ENCODE data around the gene RNF217. TPM values are rescaled to one million over a fixed set of nuclear protein-coding genes. Genes with fewer than 3 reads are reported as not detected.

Gene RNF217
- total RNA-seq, 1 donor from 2014 or later, result 8.7 TPM

- H3K4me3 Mint-ChIP-seq, result no peak overlapping the region
- no peaks in the 10 kb centered on the region for H3K36me3 Mint-ChIP-seq (ENCODE audit: low read depth)
- H3K9me3 Mint-ChIP-seq, result no peaks in the 10 kb centered on the region
- no peak overlapping the region for H3K27ac Mint-ChIP-seq (ENCODE audit: unreplicated experiment)
- H3K4me1 Mint-ChIP-seq, result peaks cover 13% of the 10 kb centered on the region
- no peaks in the 10 kb centered on the region for H3K27me3 Mint-ChIP-seq (ENCODE audit: low read depth)
- no peak for TF ChIP-seq CTCF (conservative IDR thresholded peaks at IDR 0.05)
- DNase-seq (ENCODE audit: low read depth, low spot score), result no peak
These were observed 35.1 kb downstream of the RNF217 start for GRCh38 chr6:124997196-124997875.

- H3K36me3 Mint-ChIP-seq (ENCODE audit: low read depth), result no peaks in the 10 kb centered on the region
These were observed 37.0 kb downstream of the RNF217 start for GRCh38 chr6:124999105-124999764.

GRCh38 chr6:125001684-125002405 is 39.6 kb downstream of the RNF217 start:
- Mint-ChIP-seq H3K4me3 (no peak overlapping the region), H3K27ac (ENCODE audit: unreplicated experiment) (no peak overlapping the region), H3K4me1 (peaks cover 18% of the 10 kb centered on the region), H3K36me3 (ENCODE audit: low read depth) (no peaks in the 10 kb centered on the region), H3K9me3 (no peaks in the 10 kb centered on the region), H3K27me3 (ENCODE audit: low read depth) (no peaks in the 10 kb centered on the region)
- no peak for TF ChIP-seq CTCF (conservative IDR thresholded peaks at IDR 0.05)
- no peak for DNase-seq (ENCODE audit: low read depth, low spot score)

More at GRCh38 chr6:124999105-124999764, 37.0 kb downstream of the RNF217 start:
- Mint-ChIP-seq H3K27ac (ENCODE audit: unreplicated experiment) (no peak overlapping the region), H3K27me3 (ENCODE audit: low read depth) (no peaks in the 10 kb centered on the region), H3K4me1 (peaks cover 18% of the 10 kb centered on the region), H3K4me3 (no peak overlapping the region), H3K9me3 (no peaks in the 10 kb centered on the region)
- no peak for DNase-seq (ENCODE audit: low read depth, low spot score)
- no peak for TF ChIP-seq CTCF (conservative IDR thresholded peaks at IDR 0.05)

GRCh38 chr6:125002406-125002741 is 40.1 kb downstream of the RNF217 start:
- Mint-ChIP-seq H3K27ac (ENCODE audit: unreplicated experiment) (no peak overlapping the region), H3K4me1 (peaks cover 18% of the 10 kb centered on the region), H3K9me3 (peaks cover under 1% of the 10 kb centered on the region), H3K36me3 (ENCODE audit: low read depth) (peaks cover under 1% of the 10 kb centered on the region), H3K27me3 (ENCODE audit: low read depth) (no peaks in the 10 kb centered on the region), H3K4me3 (no peak overlapping the region)
- no peak for TF ChIP-seq CTCF (conservative IDR thresholded peaks at IDR 0.05)
- no peak for DNase-seq (ENCODE audit: low read depth, low spot score)

DNA sequence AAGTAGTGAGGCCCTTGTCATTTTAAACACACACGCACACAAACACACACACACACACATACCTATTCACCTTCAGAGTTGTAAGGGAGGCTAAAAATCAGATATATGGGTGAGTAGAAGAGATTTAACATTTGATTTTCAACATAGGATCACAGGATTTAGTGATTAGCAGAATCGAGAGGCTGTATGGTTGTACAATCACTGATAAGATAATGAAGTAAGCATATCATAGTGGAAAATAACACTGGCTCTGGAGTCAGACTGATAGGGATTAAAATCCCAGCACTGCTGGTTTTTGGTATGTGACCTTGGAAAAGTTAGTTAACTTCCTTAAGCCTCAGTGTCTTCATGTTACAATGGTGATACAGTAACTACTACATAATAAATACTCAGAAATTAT is 40.8 kb downstream of the RNF217 start:
- H3K4me3 Mint-ChIP-seq, result no peak overlapping the region
- DNase-seq (ENCODE audit: low read depth, low spot score), result no peak
- peaks cover 18% of the 10 kb centered on the region for H3K4me1 Mint-ChIP-seq
- H3K27ac Mint-ChIP-seq (ENCODE audit: unreplicated experiment), result no peak overlapping the region
- TF ChIP-seq CTCF (conservative IDR thresholded peaks at IDR 0.05), result no peak
- no peaks in the 10 kb centered on the region for H3K27me3 Mint-ChIP-seq (ENCODE audit: low read depth)
- peaks cover 2% of the 10 kb centered on the region for H3K9me3 Mint-ChIP-seq
- H3K36me3 Mint-ChIP-seq (ENCODE audit: low read depth), result peaks cover 3% of the 10 kb centered on the region
